Endothelial cell of umbilical vein (primary cell): ENCODE measurements around the gene SMAD1.

Source experiments
- EZH2 ChIP-seq: IDR thresholded peaks from 2 replicates; pipeline ENCODE4 v1.6.1; 2012; ENCODE audit warnings: borderline replicate concordance, low read depth, mild to moderate bottlenecking, moderate library complexity, low read length, inconsistent platforms; ENCODE audit not compliant: severe bottlenecking
- POLR2A ChIP-seq: IDR thresholded peaks from 2 replicates; pipeline ENCODE4 v1.6.1; 2012; ENCODE audit warnings: low read depth, mild to moderate bottlenecking, control low read depth, low read length
- POLR2AphosphoS5 ChIP-seq: IDR thresholded peaks from 2 replicates; pipeline ENCODE4 v1.6.1; 2012; ENCODE audit warnings: low read depth, mild to moderate bottlenecking, control low read depth, low read length, moderate library complexity; ENCODE audit not compliant: insufficient read depth
- TF ChIP-seq, protein P1 (sequence below), 2 donors: IDR thresholded peaks; 1 replicate in 1 of 2; 2 replicates in 1 of 2; pipeline ENCODE4 v1.5.1; 2011; ENCODE audit warnings: low read length in 2 of 2, mild to moderate bottlenecking in 2 of 2, moderate library complexity in 2 of 2, control low read depth in 1 of 2, inconsistent platforms in 1 of 2, low read depth in 1 of 2; ENCODE audit not compliant: insufficient read depth in 1 of 2; ENCODE audit errors: extremely low read depth in 1 of 2

DNA sequence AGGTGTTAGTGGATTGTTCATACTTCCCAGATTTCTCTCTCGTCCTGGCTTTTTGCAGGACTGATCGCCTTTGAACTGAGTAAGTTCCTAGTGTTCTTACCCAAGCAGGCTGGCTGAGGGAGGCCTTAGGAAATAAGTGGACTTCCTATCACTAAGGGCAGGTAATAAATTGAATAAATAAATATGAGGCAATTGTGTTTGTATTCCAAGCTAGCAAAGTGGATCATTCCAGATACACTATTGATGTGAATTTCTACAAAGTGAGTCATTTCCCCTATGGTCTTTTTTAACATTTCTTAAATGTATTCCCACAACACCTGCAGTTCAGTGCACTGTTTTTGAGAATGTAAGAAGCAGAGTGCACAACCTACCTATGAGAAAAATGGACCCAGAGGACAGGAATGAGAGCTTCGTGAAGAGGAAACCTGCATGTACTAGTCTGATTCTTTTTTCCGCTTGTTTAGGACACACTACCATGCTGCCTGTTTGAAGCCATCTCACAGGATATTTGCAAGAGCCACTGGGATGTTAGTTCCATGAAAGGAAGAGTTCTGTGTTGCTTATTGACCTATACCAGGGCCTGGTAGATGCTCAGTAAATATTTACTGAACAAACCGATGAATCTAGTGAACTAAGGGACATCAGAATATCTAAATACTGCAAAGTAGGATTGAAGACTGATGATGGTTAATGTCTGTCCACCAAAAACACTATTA lies 29.0 kb upstream of the SMAD1 start:
- TF ChIP-seq POLR2AphosphoS5 = peak; percentile 15
- TF ChIP-seq, protein P1, sequence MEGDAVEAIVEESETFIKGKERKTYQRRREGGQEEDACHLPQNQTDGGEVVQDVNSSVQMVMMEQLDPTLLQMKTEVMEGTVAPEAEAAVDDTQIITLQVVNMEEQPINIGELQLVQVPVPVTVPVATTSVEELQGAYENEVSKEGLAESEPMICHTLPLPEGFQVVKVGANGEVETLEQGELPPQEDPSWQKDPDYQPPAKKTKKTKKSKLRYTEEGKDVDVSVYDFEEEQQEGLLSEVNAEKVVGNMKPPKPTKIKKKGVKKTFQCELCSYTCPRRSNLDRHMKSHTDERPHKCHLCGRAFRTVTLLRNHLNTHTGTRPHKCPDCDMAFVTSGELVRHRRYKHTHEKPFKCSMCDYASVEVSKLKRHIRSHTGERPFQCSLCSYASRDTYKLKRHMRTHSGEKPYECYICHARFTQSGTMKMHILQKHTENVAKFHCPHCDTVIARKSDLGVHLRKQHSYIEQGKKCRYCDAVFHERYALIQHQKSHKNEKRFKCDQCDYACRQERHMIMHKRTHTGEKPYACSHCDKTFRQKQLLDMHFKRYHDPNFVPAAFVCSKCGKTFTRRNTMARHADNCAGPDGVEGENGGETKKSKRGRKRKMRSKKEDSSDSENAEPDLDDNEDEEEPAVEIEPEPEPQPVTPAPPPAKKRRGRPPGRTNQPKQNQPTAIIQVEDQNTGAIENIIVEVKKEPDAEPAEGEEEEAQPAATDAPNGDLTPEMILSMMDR (IDR thresholded peaks at IDR 0.05; ENCODE audit: extremely low read depth in 1 of 2, insufficient read depth in 1 of 2, low read depth in 1 of 2, low read length in 2 of 2) = no peak
- TF ChIP-seq POLR2A = no peak
- TF ChIP-seq EZH2 = no peak
